WERI-Rb-1 (cell line): ENCODE results near the gene SCARF2.

ENCODE experiments used
- DNase-seq: peaks from one replicate; pipeline ENCODE4 v3.0.0-alpha.2; 2020
- H3K27ac ChIP-seq: fragments of 250-450 bp; sonication (Bioruptor Pico); 2 replicates; pipeline ENCODE4 v1.5.1; 2020; ENCODE audit warnings: mild to moderate bottlenecking, moderate library complexity
- H3K27me3 ChIP-seq: fragments of 250-450 bp; sonication (Bioruptor Pico); 2 replicates; pipeline ENCODE4 v1.5.1; 2021; ENCODE audit warnings: mild to moderate bottlenecking, low read depth, moderate library complexity; ENCODE audit not compliant: insufficient read depth, severe bottlenecking
- H3K36me3 ChIP-seq: fragments of 250-450 bp; sonication (Bioruptor Pico); 2 replicates; pipeline ENCODE4 v1.5.1; 2020; ENCODE audit warnings: mild to moderate bottlenecking, moderate library complexity
- H3K4me3 ChIP-seq: 2 replicates; pipeline ENCODE4 v1.5.1; 2011; ENCODE audit warnings: low read depth, mild to moderate bottlenecking, control low read depth, low read length
- H3K9me3 ChIP-seq: fragments of 250-450 bp; sonication (Bioruptor Pico); 2 replicates; pipeline ENCODE4 v1.5.1; 2021; ENCODE audit warnings: mild to moderate bottlenecking, moderate library complexity; ENCODE audit not compliant: severe bottlenecking
- CTCF ChIP-seq: IDR thresholded peaks from 2 replicates; pipeline ENCODE4 v1.5.1; 2011; ENCODE audit warnings: low read depth, mild to moderate bottlenecking, control low read depth, inconsistent platforms, low read length

The SCARF2 gene

GRCh38 chr22:20405291-20405930 lies 32.2 kb downstream of the SCARF2 start:
- Histone ChIP-seq H3K27ac (no peak overlapping the region), H3K9me3 (no peaks in the 10 kb centered on the region), H3K4me3 (no peak overlapping the region), H3K27me3 (no peaks in the 10 kb centered on the region), H3K36me3 (peaks cover 44% of the 10 kb centered on the region)
- no peak for TF ChIP-seq CTCF
- DNase-seq: no peak

- no peaks in the 10 kb centered on the region for H3K27me3 ChIP-seq
- TF ChIP-seq CTCF: no peak
- H3K27ac ChIP-seq: no peak overlapping the region
- H3K9me3 ChIP-seq: no peaks in the 10 kb centered on the region
- no peak overlapping the region for H3K4me3 ChIP-seq
- peaks cover 46% of the 10 kb centered on the region for H3K36me3 ChIP-seq
- DNase-seq: no peak
These were observed 32.7 kb downstream of the SCARF2 start for GRCh38 chr22:20404881-20405280.

- peaks cover 46% of the 10 kb centered on the region for H3K36me3 ChIP-seq
- H3K9me3 ChIP-seq: no peaks in the 10 kb centered on the region
- no peak overlapping the region for H3K27ac ChIP-seq
- DNase-seq: no peak
- no peak overlapping the region for H3K4me3 ChIP-seq
- H3K27me3 ChIP-seq: no peaks in the 10 kb centered on the region
- no peak for TF ChIP-seq CTCF
These were observed 33.9 kb downstream of the SCARF2 start for GRCh38 chr22:20403779-20404140.

GRCh38 chr22:20402960-20403778 lies 34.5 kb downstream of the SCARF2 start:
- Histone ChIP-seq H3K9me3 (no peaks in the 10 kb centered on the region), H3K27me3 (no peaks in the 10 kb centered on the region), H3K27ac (no peak overlapping the region), H3K4me3 (no peak overlapping the region), H3K36me3 (peaks cover 46% of the 10 kb centered on the region)
- TF ChIP-seq CTCF: no peak
- DNase-seq: no peak

GRCh38 chr22:20401376-20402014 lies 36.1 kb downstream of the SCARF2 start:
- H3K9me3 ChIP-seq: no peaks in the 10 kb centered on the region
- H3K4me3 ChIP-seq: no peak overlapping the region
- DNase-seq: no peak

More at GRCh38 chr22:20401376-20402014, 36.1 kb downstream of the SCARF2 start:
- H3K27me3 ChIP-seq: no peaks in the 10 kb centered on the region
- no peak overlapping the region for H3K27ac ChIP-seq
- no peak for TF ChIP-seq CTCF
- H3K36me3 ChIP-seq: peaks cover 37% of the 10 kb centered on the region
